Sigmoid colon (tissue), 7 donors: Measurements from ENCODE around the gene MYO15B. TPM values are rescaled to one million over a fixed set of nuclear protein-coding genes. Genes with fewer than 3 reads are reported as not detected.

ENCODE experiments used
- DNase-seq: peaks from one replicate; pipeline ENCODE4 v3.0.0-alpha.2; 2019
- H3K27ac ChIP-seq, 4 donors: fragments of 200-600 bp; sonication (generic); one replicate each; pipeline ENCODE4 v1.5.1; 2016 to 2019; ENCODE audit warnings: mild to moderate bottlenecking in 1 of 4
- H3K27me3 ChIP-seq, 3 donors: fragments of 200-600 bp; sonication (generic); one replicate each; pipeline ENCODE4 v1.5.1; 2019; ENCODE audit warnings: mild to moderate bottlenecking in 1 of 3
- H3K36me3 ChIP-seq, 4 donors: fragments of 200-600 bp; sonication (generic); one replicate each; pipeline ENCODE4 v1.5.1; 2016 to 2019
- H3K4me1 ChIP-seq, 4 donors: fragments of 200-600 bp; sonication (generic); one replicate each; pipeline ENCODE4 v1.5.1; 2017 to 2019
- H3K4me3 ChIP-seq, 4 donors: fragments of 200-600 bp; sonication (generic); one replicate each; pipeline ENCODE4 v1.5.1; 2017 to 2019; ENCODE audit warnings: mild to moderate bottlenecking in 2 of 4, moderate library complexity in 1 of 4
- H3K9me3 ChIP-seq, 4 donors: fragments of 200-600 bp in 3 of 4; sonication (generic) in 3 of 4; one replicate each; pipeline versions ENCODE4 v1.5.1 to v1.6.1; 2013 to 2019
- EP300 ChIP-seq, 4 donors: sonication (generic); formaldehyde crosslinking; IDR thresholded peaks; one replicate each; pipeline ENCODE4 v1.6.1; 2017; ENCODE audit warnings: antibody characterized with exemption in 4 of 4
- POLR2A ChIP-seq, 2 donors: fragments of 450-650 bp; IDR thresholded peaks; one replicate each; pipeline ENCODE4 v1.6.1; 2016; ENCODE audit warnings: antibody characterized with exemption in 2 of 2, mild to moderate bottlenecking in 2 of 2, moderate library complexity in 2 of 2
- POLR2AphosphoS5 ChIP-seq, 4 donors: sonication (generic); formaldehyde crosslinking; IDR thresholded peaks; one replicate each; pipeline ENCODE4 v1.6.1; 2017; ENCODE audit warnings: antibody characterized with exemption in 4 of 4
- WGBS, 2 donors: extraction: QIAGEN DNeasy Blood & Tissue Kit; methylation state at CpG; one replicate each; pipeline ENCODE4 v1.1.7; 2013; 5-methylcytosine and 5-hydroxymethylcytosine counted together
- intact Hi-C: fragments of 100-400 bp; cut with DNase I; formaldehyde crosslinking; loops from one replicate; pipeline ENCODE4 v1.15.1; 2023
- polyA plus RNA-seq, 3 donors: library from polyadenylated mRNA; stranded (reverse); fragments of 200-250 nt; gene quantifications; one replicate each; pipeline ENCODE4 v1.2.3, GENCODE V29; 2013
- total RNA-seq, 4 donors: library from RNA; depleted of rRNA; stranded (reverse); fragments of >200 nt; gene quantifications; one replicate each; pipeline ENCODE4 v1.1.0, GENCODE V29; 2016
- TF ChIP-seq, protein P1 (sequence below), 4 experiments: fragments of 450-650 bp in 3 of 4; fragments of 200-600 bp in 1 of 4; IDR thresholded peaks; one replicate each; pipeline ENCODE4 v1.5.1; 2016 to 2019; ENCODE audit warnings: antibody characterized with exemption in 4 of 4, mild to moderate bottlenecking in 3 of 4, moderate library complexity in 2 of 4
- donor health status: healthy with polysubstance abuse.
- donor health status: Bipolar disorder and iron deficiency.
- donor health status: healthy.

The MYO15B gene
- total and polyA plus RNA-seq, 7 donors: 33.1 to 460 (median 117) TPM

DNA sequence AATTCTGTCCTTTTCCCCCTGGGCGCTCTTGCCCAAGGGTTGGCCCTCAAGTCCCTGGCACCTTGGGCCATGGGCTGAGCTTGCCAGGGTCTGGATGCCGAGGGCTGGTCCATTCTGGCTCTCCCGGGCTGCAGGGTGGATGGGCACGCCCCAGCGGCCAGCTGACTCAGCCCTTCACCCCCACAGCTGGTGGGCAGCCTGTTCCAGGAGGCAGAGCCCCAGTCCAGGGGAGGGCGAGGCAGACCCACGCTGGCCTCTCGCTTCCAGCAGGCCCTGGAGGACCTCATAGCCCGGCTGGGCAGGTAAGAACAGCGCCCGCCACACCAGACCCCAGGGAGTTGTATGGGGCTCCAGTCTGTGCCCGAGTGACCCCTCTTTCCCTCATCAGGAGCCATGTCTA is 15.0 kb downstream of the MYO15B start:
- Histone ChIP-seq H3K9me3 (no peaks in the 10 kb centered on the region), H3K4me1 (no peaks in the 10 kb centered on the region), H3K27ac (no peak overlapping the region), H3K4me3 (no peak overlapping the region), H3K36me3 (no peaks in the 10 kb centered on the region), H3K27me3 (no peaks in the 10 kb centered on the region)
- intact Hi-C loops: no loop called here
- DNase-seq: peak; percentile 57
- 90 to 91% methylated on average over 12 of the region's 12 CpGs for WGBS, 2 donors
- TF ChIP-seq, protein P1, sequence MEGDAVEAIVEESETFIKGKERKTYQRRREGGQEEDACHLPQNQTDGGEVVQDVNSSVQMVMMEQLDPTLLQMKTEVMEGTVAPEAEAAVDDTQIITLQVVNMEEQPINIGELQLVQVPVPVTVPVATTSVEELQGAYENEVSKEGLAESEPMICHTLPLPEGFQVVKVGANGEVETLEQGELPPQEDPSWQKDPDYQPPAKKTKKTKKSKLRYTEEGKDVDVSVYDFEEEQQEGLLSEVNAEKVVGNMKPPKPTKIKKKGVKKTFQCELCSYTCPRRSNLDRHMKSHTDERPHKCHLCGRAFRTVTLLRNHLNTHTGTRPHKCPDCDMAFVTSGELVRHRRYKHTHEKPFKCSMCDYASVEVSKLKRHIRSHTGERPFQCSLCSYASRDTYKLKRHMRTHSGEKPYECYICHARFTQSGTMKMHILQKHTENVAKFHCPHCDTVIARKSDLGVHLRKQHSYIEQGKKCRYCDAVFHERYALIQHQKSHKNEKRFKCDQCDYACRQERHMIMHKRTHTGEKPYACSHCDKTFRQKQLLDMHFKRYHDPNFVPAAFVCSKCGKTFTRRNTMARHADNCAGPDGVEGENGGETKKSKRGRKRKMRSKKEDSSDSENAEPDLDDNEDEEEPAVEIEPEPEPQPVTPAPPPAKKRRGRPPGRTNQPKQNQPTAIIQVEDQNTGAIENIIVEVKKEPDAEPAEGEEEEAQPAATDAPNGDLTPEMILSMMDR (IDR thresholded peaks at IDR 0.05): no peak
- no peak for TF ChIP-seq EP300 (IDR thresholded peaks at IDR 0.05)
- TF ChIP-seq POLR2A (IDR thresholded peaks at IDR 0.05): no peak
- TF ChIP-seq POLR2AphosphoS5 (IDR thresholded peaks at IDR 0.05): no peak

DNA sequence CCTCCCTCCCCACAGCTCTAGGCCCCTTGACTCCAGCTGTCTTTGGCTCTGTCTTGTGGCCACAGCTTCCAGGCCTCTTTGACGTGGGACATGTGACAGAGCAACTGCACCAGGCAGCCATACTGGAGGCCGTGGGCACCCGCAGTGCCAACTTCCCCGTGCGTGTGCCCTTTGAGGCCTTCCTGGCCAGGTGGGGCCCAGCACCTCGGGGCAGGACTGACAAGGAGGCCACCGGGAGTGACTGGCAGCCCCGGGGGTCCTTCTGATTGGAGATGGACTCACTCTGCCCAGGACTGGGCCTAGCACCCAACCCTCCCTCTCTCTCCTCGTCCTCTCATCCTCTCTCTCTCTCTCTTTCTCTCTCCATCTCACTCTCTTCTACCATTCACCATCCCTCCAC is 15.5 kb downstream of the MYO15B start:
- H3K4me3 ChIP-seq: no peak overlapping the region
- H3K27ac ChIP-seq: no peak overlapping the region
- intact Hi-C loops: no loop called here
- no peaks in the 10 kb centered on the region for H3K4me1 ChIP-seq
- H3K9me3 ChIP-seq: no peaks in the 10 kb centered on the region
- DNase-seq: no peak
- H3K36me3 ChIP-seq: no peaks in the 10 kb centered on the region
- no peak for TF ChIP-seq POLR2A (IDR thresholded peaks at IDR 0.05)
- TF ChIP-seq, protein P1 (IDR thresholded peaks at IDR 0.05): no peak
- no peak for TF ChIP-seq EP300 (IDR thresholded peaks at IDR 0.05)
- TF ChIP-seq POLR2AphosphoS5 (IDR thresholded peaks at IDR 0.05): no peak
- 80 to 85% methylated on average over 9 of the region's 9 CpGs for WGBS, 2 donors
- H3K27me3 ChIP-seq: no peaks in the 10 kb centered on the region

DNA sequence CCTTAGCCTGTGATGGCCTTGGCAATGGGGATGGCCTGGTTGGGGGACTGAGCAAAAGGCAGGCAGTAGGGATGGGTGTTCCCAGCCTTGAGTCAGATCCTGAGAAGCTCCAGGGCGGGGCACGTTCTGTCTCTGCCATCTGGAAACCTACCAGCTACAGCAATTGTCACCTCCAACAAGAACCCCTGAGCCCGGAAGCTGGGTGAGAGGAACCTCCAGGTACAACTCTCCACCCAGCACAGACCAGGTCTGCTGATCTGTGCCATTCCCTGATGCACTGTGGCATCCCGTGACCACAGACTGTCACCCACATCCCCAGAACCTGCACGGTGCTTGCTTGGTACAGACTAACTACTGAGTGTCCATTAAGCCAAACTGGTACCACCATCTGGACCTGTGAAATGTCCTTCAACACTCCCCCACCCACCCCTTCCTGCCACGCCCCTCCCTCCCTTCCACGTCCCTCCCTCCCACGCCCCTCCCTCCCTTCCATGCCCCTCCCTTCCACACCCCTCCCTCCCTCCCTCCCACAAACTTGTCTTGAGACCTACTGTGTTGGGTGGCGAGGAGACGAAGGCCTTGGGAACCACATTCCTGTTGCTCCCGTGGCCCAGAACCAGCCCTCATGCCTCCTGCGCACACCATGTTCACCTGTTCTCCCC is 16.6 kb downstream of the MYO15B start:
- intact Hi-C loops: no loop called here
- Histone ChIP-seq H3K4me3 (no peak overlapping the region), H3K27me3 (no peaks in the 10 kb centered on the region), H3K36me3 (no peaks in the 10 kb centered on the region), H3K9me3 (no peaks in the 10 kb centered on the region), H3K4me1 (no peaks in the 10 kb centered on the region), H3K27ac (no peak overlapping the region)
- TF ChIP-seq POLR2A (IDR thresholded peaks at IDR 0.05) (no peak), POLR2AphosphoS5 (IDR thresholded peaks at IDR 0.05) (no peak), EP300 (IDR thresholded peaks at IDR 0.05) (no peak)
- TF ChIP-seq, protein P1 (IDR thresholded peaks at IDR 0.05): no peak
- WGBS, 2 donors: 55 to 77% methylated on average over 12 of the region's 12 CpGs
- DNase-seq: peak; percentile 56

DNA sequence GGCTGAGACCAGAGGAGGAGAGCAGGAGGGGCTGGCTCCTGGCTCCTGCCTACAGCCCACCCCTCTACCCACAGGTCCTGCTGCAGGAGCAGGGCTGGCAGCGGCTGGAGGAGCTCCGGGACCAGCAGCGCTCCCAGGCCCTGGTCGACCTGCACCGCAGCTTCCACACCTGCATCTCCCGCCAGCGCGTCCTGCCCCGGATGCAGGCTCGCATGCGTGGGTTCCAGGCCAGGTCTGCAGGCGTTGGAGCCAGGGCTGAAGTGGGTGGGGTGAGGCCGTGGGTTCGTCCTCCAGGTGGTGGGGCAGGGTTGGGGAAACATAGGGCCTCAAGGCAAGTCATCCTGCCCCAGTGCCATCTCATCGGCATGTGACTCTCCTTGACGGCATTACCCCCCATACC is 18.2 kb downstream of the MYO15B start:
- Histone ChIP-seq H3K4me3 (no peak overlapping the region), H3K4me1 (no peaks in the 10 kb centered on the region), H3K27ac (no peak overlapping the region), H3K9me3 (no peaks in the 10 kb centered on the region), H3K27me3 (no peaks in the 10 kb centered on the region), H3K36me3 (peaks cover 0 to 12% (median 2%) of the 10 kb centered on the region in 4 donors)
- WGBS, 2 donors: 89 to 90% methylated on average over 16 of the region's 16 CpGs
- intact Hi-C loops: no loop called here
- DNase-seq: no peak
- TF ChIP-seq EP300 (IDR thresholded peaks at IDR 0.05) (no peak), POLR2A (IDR thresholded peaks at IDR 0.05) (no peak), POLR2AphosphoS5 (IDR thresholded peaks at IDR 0.05) (no peak)
- TF ChIP-seq, protein P1 (IDR thresholded peaks at IDR 0.05): no peak

DNA sequence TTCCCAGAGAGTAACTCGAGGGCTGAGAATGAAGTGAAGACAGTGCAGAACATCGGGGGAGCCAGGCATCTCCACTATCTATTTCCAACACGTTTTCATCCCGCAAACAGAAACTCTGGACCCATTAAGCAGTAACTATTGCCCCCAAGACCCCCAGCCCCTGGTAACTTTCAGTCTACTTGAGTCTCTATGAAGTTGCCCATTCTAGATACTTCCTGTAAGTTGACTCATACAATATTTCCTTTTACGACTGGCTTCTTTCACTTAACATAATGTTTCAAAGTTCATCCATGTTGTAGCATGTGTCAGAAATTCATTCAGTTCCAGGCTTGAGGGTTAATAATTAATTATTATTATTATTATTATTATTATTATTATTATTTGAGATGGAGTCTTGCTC is 19.5 kb downstream of the MYO15B start:
- H3K4me1 ChIP-seq: no peaks in the 10 kb centered on the region
- intact Hi-C loops: no loop called here
- peaks cover 0 to 21% (median 5%) of the 10 kb centered on the region in 4 donors for H3K36me3 ChIP-seq
- no peaks in the 10 kb centered on the region for H3K27me3 ChIP-seq
- WGBS, 2 donors: 77 to 88% methylated on average over 5 of the region's 5 CpGs
- DNase-seq: no peak
- H3K4me3 ChIP-seq: no peak overlapping the region
- TF ChIP-seq POLR2A (IDR thresholded peaks at IDR 0.05) (no peak), EP300 (IDR thresholded peaks at IDR 0.05) (no peak), POLR2AphosphoS5 (IDR thresholded peaks at IDR 0.05) (no peak)
- TF ChIP-seq, protein P1 (IDR thresholded peaks at IDR 0.05): no peak
- no peaks in the 10 kb centered on the region for H3K9me3 ChIP-seq
- no peak overlapping the region for H3K27ac ChIP-seq
